IPS-20b (cell line): Measurements from ENCODE around the gene COL5A1.

Experiments used
- H3K27ac ChIP-seq: one replicate; pipeline ENCODE4 v1.5.1; 2013; ENCODE audit warnings: low read length
- H3K27me3 ChIP-seq: 2 replicates; pipeline ENCODE4 v1.6.1; 2013; ENCODE audit warnings: mild to moderate bottlenecking, low read length, inconsistent platforms; ENCODE audit not compliant: insufficient read depth
- H3K36me3 ChIP-seq: 2 replicates; pipeline ENCODE4 v1.6.1; 2013; ENCODE audit warnings: low read depth, mild to moderate bottlenecking, inconsistent platforms, low read length, moderate library complexity; ENCODE audit not compliant: insufficient read depth
- H3K4me1 ChIP-seq: 2 replicates; pipeline ENCODE4 v1.6.1; 2013; ENCODE audit warnings: mild to moderate bottlenecking, control low read depth, inconsistent platforms, low read length, moderate library complexity; ENCODE audit not compliant: insufficient read depth
- H3K4me3 ChIP-seq: 2 replicates; pipeline ENCODE4 v1.5.1; 2013; ENCODE audit warnings: mild to moderate bottlenecking, low read length, inconsistent platforms
- H3K9ac ChIP-seq: 2 replicates; pipeline ENCODE4 v1.6.1; 2013; ENCODE audit warnings: low read depth, mild to moderate bottlenecking, inconsistent platforms, low read length, moderate library complexity
- H3K9me3 ChIP-seq: 2 replicates; pipeline ENCODE4 v1.6.1; 2013; ENCODE audit warnings: mild to moderate bottlenecking, low read depth, low read length, inconsistent platforms; ENCODE audit not compliant: insufficient read depth

The COL5A1 gene

GRCh38 chr9:134733480-134734232 is 92.1 kb downstream of the COL5A1 start:
- H3K4me3 ChIP-seq = no peak overlapping the region
- H3K27me3 ChIP-seq = no peaks in the 10 kb centered on the region
- no peaks in the 10 kb centered on the region for H3K36me3 ChIP-seq
- no peaks in the 10 kb centered on the region for H3K9me3 ChIP-seq
- no peak overlapping the region for H3K9ac ChIP-seq
- H3K27ac ChIP-seq = no peak overlapping the region
- H3K4me1 ChIP-seq = no peaks in the 10 kb centered on the region

DNA sequence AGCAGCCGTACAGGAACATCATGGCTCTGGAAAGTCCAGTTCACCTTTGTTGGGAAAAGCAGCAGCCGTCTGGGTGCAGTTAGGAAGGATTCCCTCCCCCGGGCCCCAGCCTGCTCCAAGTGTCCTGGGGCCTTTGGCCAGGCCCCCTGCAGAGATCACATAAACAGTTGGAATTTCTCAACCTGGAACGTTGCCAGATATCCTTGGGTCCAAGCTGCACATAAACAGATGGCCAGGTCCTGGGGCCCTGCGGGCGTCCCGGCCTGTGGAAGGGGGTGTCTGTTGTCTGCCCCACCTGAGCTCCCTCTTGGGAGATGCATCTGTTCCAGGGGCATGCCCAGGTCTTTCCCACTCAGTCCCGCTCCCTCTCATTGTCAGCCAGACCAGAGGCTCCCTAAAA is 92.7 kb downstream of the COL5A1 start:
- H3K27me3 ChIP-seq = no peaks in the 10 kb centered on the region
- H3K27ac ChIP-seq = no peak overlapping the region
- no peaks in the 10 kb centered on the region for H3K36me3 ChIP-seq
- no peak overlapping the region for H3K9ac ChIP-seq
- H3K9me3 ChIP-seq = no peaks in the 10 kb centered on the region
- H3K4me3 ChIP-seq = no peak overlapping the region
- no peaks in the 10 kb centered on the region for H3K4me1 ChIP-seq

GRCh38 chr9:134735441-134736175 is 94.0 kb downstream of the COL5A1 start:
- no peak overlapping the region for H3K9ac ChIP-seq
- H3K27ac ChIP-seq = no peak overlapping the region

DNA sequence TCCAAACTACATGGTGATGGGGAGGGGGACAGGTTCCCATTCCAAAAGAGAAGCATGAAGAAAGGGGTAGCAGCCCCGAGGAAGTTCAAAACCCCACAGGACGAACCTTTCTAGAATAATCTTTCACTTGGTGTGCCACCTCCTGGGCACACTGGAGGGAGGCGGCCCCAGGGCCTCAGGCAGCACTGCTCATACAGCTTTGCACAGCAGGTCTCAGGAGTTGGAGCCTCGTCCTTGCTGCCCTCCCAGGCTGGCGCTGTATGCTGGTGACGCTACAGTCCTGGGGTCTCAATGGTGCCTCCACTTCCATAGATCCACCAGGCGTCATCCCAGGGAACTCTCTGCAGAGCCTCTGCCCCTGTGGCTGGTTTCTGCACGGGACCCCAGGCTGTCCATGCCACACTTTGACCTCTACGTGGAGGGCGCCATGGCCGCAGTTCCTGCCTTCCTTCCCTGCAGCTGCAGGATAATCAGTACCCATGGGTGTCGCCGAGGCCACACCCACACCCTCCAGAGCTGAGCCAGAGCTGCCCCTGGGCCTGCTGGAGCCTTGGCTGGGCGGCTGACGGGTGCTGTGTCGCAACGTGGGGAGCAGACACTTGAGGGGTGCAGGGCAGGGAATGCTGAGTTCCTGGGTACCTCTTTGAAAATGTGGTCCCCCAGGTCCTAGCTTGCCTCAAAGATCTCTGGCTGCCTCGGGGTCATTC is 95.3 kb downstream of the COL5A1 start:
- no peaks in the 10 kb centered on the region for H3K9me3 ChIP-seq
- H3K27ac ChIP-seq = no peak overlapping the region
- H3K36me3 ChIP-seq = no peaks in the 10 kb centered on the region
- H3K9ac ChIP-seq = no peak overlapping the region
- no peak overlapping the region for H3K4me3 ChIP-seq
- H3K4me1 ChIP-seq = no peaks in the 10 kb centered on the region
- H3K27me3 ChIP-seq = no peaks in the 10 kb centered on the region

More at GRCh38 chr9:134735441-134736175, 94.0 kb downstream of the COL5A1 start:
- no peaks in the 10 kb centered on the region for H3K27me3 ChIP-seq
- H3K4me1 ChIP-seq = no peaks in the 10 kb centered on the region
- H3K4me3 ChIP-seq = no peak overlapping the region
- no peaks in the 10 kb centered on the region for H3K36me3 ChIP-seq
- H3K9me3 ChIP-seq = no peaks in the 10 kb centered on the region

GRCh38 chr9:134737842-134738580 is 96.4 kb downstream of the COL5A1 start:
- Histone ChIP-seq H3K9me3 (no peaks in the 10 kb centered on the region), H3K9ac (no peak overlapping the region), H3K27me3 (no peaks in the 10 kb centered on the region), H3K4me1 (no peaks in the 10 kb centered on the region), H3K36me3 (no peaks in the 10 kb centered on the region), H3K27ac (no peak overlapping the region), H3K4me3 (no peak overlapping the region)

- H3K9me3 ChIP-seq = no peaks in the 10 kb centered on the region; the same call in 1 of the 2 replicates
- H3K4me3 ChIP-seq = no peak overlapping the region
- no peak overlapping the region for H3K9ac ChIP-seq
- no peaks in the 10 kb centered on the region for H3K27me3 ChIP-seq
- no peak overlapping the region for H3K27ac ChIP-seq
- H3K36me3 ChIP-seq = no peaks in the 10 kb centered on the region
- H3K4me1 ChIP-seq = no peaks in the 10 kb centered on the region
Observed at GRCh38 chr9:134738869-134739659, 97.5 kb downstream of the COL5A1 start.

- Histone ChIP-seq H3K36me3 (peaks cover 4% of the 10 kb centered on the region; the same call in 1 of the 2 replicates), H3K27ac (no peak overlapping the region)
Observed at GRCh38 chr9:134739660-134739968, 98.0 kb downstream of the COL5A1 start.

DNA sequence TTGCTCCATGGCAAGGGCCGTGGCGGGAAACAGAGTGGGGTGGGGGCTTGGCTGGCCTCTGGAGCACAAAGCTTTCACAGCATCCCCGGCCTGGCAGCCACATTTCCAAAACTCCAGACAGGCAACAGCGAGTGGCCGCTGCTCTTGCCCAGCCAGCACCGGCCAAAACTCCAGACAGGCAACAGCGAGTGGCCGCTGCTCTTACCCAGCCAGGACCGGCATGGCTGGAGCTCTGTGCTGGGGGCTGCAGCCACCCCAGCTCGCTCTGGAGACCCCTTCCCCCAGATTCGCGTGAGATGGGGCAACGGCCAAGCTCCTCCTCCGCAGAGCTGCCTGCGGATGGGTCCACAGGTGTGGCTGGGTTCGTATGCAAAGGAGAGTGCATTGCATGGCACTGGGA is 98.5 kb downstream of the COL5A1 start:
- H3K9me3 ChIP-seq = no peaks in the 10 kb centered on the region; the same call in 1 of the 2 replicates
- H3K9ac ChIP-seq = no peak overlapping the region
- H3K27me3 ChIP-seq = no peaks in the 10 kb centered on the region
- H3K36me3 ChIP-seq = peaks cover 4% of the 10 kb centered on the region; the same call in 1 of the 2 replicates
- H3K4me3 ChIP-seq = no peak overlapping the region
- H3K27ac ChIP-seq = no peak overlapping the region
- no peaks in the 10 kb centered on the region for H3K4me1 ChIP-seq

More at GRCh38 chr9:134739660-134739968, 98.0 kb downstream of the COL5A1 start:
- no peaks in the 10 kb centered on the region for H3K4me1 ChIP-seq
- H3K9me3 ChIP-seq = no peaks in the 10 kb centered on the region; the same call in 1 of the 2 replicates
- no peak overlapping the region for H3K4me3 ChIP-seq
- no peaks in the 10 kb centered on the region for H3K27me3 ChIP-seq
- no peak overlapping the region for H3K9ac ChIP-seq

- Histone ChIP-seq H3K9ac (no peak overlapping the region), H3K27ac (no peak overlapping the region), H3K9me3 (no peaks in the 10 kb centered on the region; the same call in 1 of the 2 replicates), H3K4me3 (no peak overlapping the region), H3K36me3 (peaks cover 4% of the 10 kb centered on the region; the same call in 1 of the 2 replicates), H3K4me1 (no peaks in the 10 kb centered on the region), H3K27me3 (no peaks in the 10 kb centered on the region)
Observed at GRCh38 chr9:134741846-134742245, 100.2 kb downstream of the COL5A1 start.

DNA sequence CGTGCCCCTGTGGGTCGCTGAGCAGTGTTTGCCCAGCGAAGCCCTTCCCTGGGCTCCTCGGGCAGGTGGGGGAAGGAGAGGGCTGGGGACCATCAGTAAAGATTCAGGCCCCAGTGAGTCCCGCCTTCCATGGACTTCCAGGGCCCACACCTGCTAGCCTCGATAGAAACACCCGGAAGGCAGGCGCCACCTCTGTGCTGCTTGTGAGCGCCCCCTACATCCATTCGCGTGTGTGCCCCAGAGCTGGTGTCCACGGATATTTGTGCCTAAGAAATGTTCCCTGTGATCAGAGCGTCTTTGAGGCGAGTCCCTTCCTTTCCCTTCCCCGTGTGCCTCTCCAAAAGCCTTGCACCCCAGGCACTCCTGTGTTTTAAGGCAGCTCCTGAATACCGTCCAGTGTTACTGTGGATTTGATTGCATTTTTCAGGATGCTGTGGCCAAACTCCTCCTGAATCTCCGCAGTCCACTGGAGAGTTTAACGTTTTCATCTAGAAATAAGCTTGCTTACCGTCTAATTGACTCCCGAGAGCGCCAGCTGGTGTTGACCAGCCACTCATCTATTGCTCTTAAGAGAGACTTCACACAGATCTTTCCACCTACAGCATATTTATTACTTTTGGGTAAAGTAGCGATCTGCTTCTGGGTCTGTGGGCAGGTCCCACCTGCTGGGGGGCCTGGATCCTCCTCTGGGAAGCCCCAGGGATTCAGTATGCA is 101.4 kb downstream of the COL5A1 start:
- peaks cover 9% of the 10 kb centered on the region for H3K9me3 ChIP-seq
- H3K36me3 ChIP-seq = peaks cover 13% of the 10 kb centered on the region
- no peak overlapping the region for H3K4me3 ChIP-seq
- no peaks in the 10 kb centered on the region for H3K4me1 ChIP-seq
- H3K27ac ChIP-seq = no peak overlapping the region
- no peak overlapping the region for H3K9ac ChIP-seq
- no peaks in the 10 kb centered on the region for H3K27me3 ChIP-seq
